GM23338 (cell line): Measurements from ENCODE around the gene CIZ1. TPM values are rescaled to one million over a fixed set of nuclear protein-coding genes. Genes with fewer than 3 reads are reported as not detected.

Source experiments
- ATAC-seq: fragments of 200-7000 bp; cut with Tn5 transposase; 3 replicates; pipeline ENCODE4 v1.9.1; 2020
- DNase-seq: peaks from one replicate; pipeline ENCODE4 v3.0.0-alpha.2; 2015; ENCODE audit warnings: low spot score
- H2AFZ ChIP-seq: fragments of 200-600 bp; sonication (generic); 2 replicates; pipeline ENCODE4 v1.8.0; 2016; ENCODE audit warnings: antibody characterized with exemption, mild to moderate bottlenecking, moderate library complexity
- H3F3A ChIP-seq: fragments of 200-600 bp; sonication (generic); replicated peaks from 2 replicates; pipeline ENCODE4 v1.8.0; 2017; ENCODE audit warnings: antibody characterized with exemption, mixed run types, low read depth
- H3K27ac ChIP-seq: fragments of 200-600 bp; sonication (generic); 2 replicates; pipeline ENCODE4 v1.6.1; 2016; ENCODE audit warnings: low read depth
- H3K27me3 ChIP-seq: fragments of 200-600 bp; sonication (generic); 2 replicates; pipeline ENCODE4 v1.8.0; 2016; ENCODE audit warnings: mild to moderate bottlenecking, mixed run types, moderate library complexity; ENCODE audit not compliant: insufficient read depth
- H3K36me3 ChIP-seq: fragments of 200-600 bp; sonication (generic); 2 replicates; pipeline ENCODE4 v1.8.0; 2016; ENCODE audit warnings: mild to moderate bottlenecking; ENCODE audit not compliant: insufficient read depth
- H3K4me1 ChIP-seq: fragments of 200-600 bp; sonication (generic); 2 replicates; pipeline ENCODE4 v1.8.0; 2016; ENCODE audit warnings: mild to moderate bottlenecking, moderate library complexity; ENCODE audit not compliant: insufficient read depth
- H3K4me2 ChIP-seq: fragments of 200-600 bp; sonication (generic); 2 replicates; pipeline ENCODE4 v1.7.1; 2017; ENCODE audit warnings: mixed run types
- H3K4me3 ChIP-seq: fragments of 200-600 bp; sonication (generic); 2 replicates; pipeline ENCODE4 v1.6.1; 2016; ENCODE audit warnings: mixed run types
- H3K79me2 ChIP-seq: fragments of 200-600 bp; sonication (generic); replicated peaks from 2 replicates; pipeline ENCODE4 v1.8.0; 2017; ENCODE audit warnings: mild to moderate bottlenecking; ENCODE audit not compliant: insufficient read depth
- H3K9me2 ChIP-seq: fragments of 200-600 bp; sonication (generic); 2 replicates; pipeline ENCODE4 v1.8.0; 2017; ENCODE audit not compliant: insufficient read depth
- H4K20me1 ChIP-seq: fragments of 200-600 bp; sonication (generic); replicated peaks from 2 replicates; pipeline ENCODE4 v1.8.0; 2017; ENCODE audit warnings: mild to moderate bottlenecking; ENCODE audit not compliant: insufficient read depth
- H3K27ac Mint-ChIP-seq: 2 replicates; pipeline ENCODE4 v1.8.0; 2020; ENCODE audit warnings: inconsistent platforms, mild to moderate bottlenecking, moderate library complexity, mixed read lengths
- H3K27me3 Mint-ChIP-seq: 3 replicates; pipeline ENCODE4 v1.8.0; 2022; ENCODE audit warnings: low read depth, mild to moderate bottlenecking, moderate library complexity, mixed read lengths, inconsistent platforms; ENCODE audit not compliant: insufficient read depth, poor library complexity
- H3K36me3 Mint-ChIP-seq: 3 replicates; pipeline ENCODE4 v1.8.0; 2021; ENCODE audit warnings: low read depth, mild to moderate bottlenecking, inconsistent platforms, moderate library complexity, mixed read lengths
- H3K4me1 Mint-ChIP-seq: 3 replicates; pipeline ENCODE4 v1.8.0; 2020; ENCODE audit warnings: mild to moderate bottlenecking, inconsistent platforms, mixed read lengths
- H3K4me3 Mint-ChIP-seq: 3 replicates; pipeline ENCODE4 v1.8.0; 2021; ENCODE audit warnings: moderate library complexity, mild to moderate bottlenecking, inconsistent platforms, mixed read lengths
- H3K9me3 Mint-ChIP-seq: 3 replicates; pipeline ENCODE4 v1.8.0; 2020; ENCODE audit warnings: moderate library complexity, mild to moderate bottlenecking, inconsistent platforms, mixed read lengths
- CREB1 ChIP-seq: fragments of 250-450 bp; sonication (Bioruptor Pico); IDR thresholded peaks from 2 replicates; pipeline ENCODE4 v1.5.0; 2020; ENCODE audit warnings: low read depth, mild to moderate bottlenecking, moderate library complexity
- CTCF ChIP-seq, 2 experiments: fragments of 200-600 bp in 1 of 2; sonication (generic) in 1 of 2; conservative IDR thresholded peaks; 2 replicates each; pipeline versions ENCODE4 v1.5.1 to v1.6.1; 2016 to 2017; ENCODE audit warnings: antibody characterized with exemption in 2 of 2, low read depth in 2 of 2, mild to moderate bottlenecking in 2 of 2, moderate library complexity in 1 of 2
- ETS1 ChIP-seq: IDR thresholded peaks from 2 replicates; pipeline ENCODE4 v1.6.1; 2016; ENCODE audit warnings: antibody characterized with exemption
- EZH2 ChIP-seq: fragments of 200-600 bp; sonication (generic); IDR thresholded peaks from one replicate; pipeline ENCODE4 v1.8.0; 2017; ENCODE audit warnings: antibody characterized with exemption, mild to moderate bottlenecking, low read depth; ENCODE audit not compliant: unreplicated experiment
- NANOG ChIP-seq: IDR thresholded peaks from 2 replicates; pipeline ENCODE4 v1.6.1; 2016; ENCODE audit warnings: antibody characterized with exemption, borderline replicate concordance
- POLR2AphosphoS5 ChIP-seq: IDR thresholded peaks from 2 replicates; pipeline ENCODE4 v1.6.1; 2016; ENCODE audit warnings: antibody characterized with exemption, low read depth
- STAT1 ChIP-seq: IDR thresholded peaks from one replicate; pipeline ENCODE4 v1.6.1; 2016; ENCODE audit warnings: antibody characterized with exemption; ENCODE audit not compliant: unreplicated experiment
- polyA plus RNA-seq: library from polyadenylated mRNA; unstranded; fragments of >200 nt; fragmentation: Nextera tagmentation; extraction: Ambion mirVana; gene quantifications from 2 replicates; pipeline ENCODE4 v1.2.1, GENCODE V29; 2016
- total RNA-seq: library from RNA; depleted of rRNA; stranded (reverse); fragments of >200 nt; shearing (Covaris generic); gene quantifications from 2 replicates; pipeline ENCODE4 v1.2.3, GENCODE V29; 2014

The CIZ1 gene
- total and polyA plus RNA-seq, 2 experiments from 2014 or later, result 49.6 to 61.4 TPM

GRCh38 chr9:128211981-128212281, 20.6 kb upstream of the CIZ1 start:
- H3K9me3 Mint-ChIP-seq, result no peaks in the 10 kb centered on the region
- H3K9me2 ChIP-seq, result no peaks in the 10 kb centered on the region
- H3K4me1 Mint-ChIP-seq, result peaks cover 6% of the 10 kb centered on the region; the same call in 1 of the 3 replicates
- H3K27ac Mint-ChIP-seq, result no peak overlapping the region
- no peaks in the 10 kb centered on the region for H3K79me2 ChIP-seq
- no peak overlapping the region for H2AFZ ChIP-seq
- H3K27me3 ChIP-seq, result no peaks in the 10 kb centered on the region
- no peak for ATAC-seq
- no peak overlapping the region for H3K27ac ChIP-seq
- no peaks in the 10 kb centered on the region for H3K4me1 ChIP-seq
- H3F3A ChIP-seq, result no peaks in the 10 kb centered on the region
- H3K4me2 ChIP-seq, result no peak overlapping the region
- no peak overlapping the region for H3K4me3 Mint-ChIP-seq
- no peak for TF ChIP-seq EZH2
- TF ChIP-seq NANOG, result no peak
- TF ChIP-seq ETS1, result no peak
- no peak for DNase-seq
- H3K27me3 Mint-ChIP-seq, result peaks cover 15% of the 10 kb centered on the region
- peaks cover 2% of the 10 kb centered on the region; the same call in 1 of the 3 replicates for H3K36me3 Mint-ChIP-seq
- H4K20me1 ChIP-seq, result no peaks in the 10 kb centered on the region; the same call in none of the 2 replicates
- H3K4me3 ChIP-seq, result no peak overlapping the region
- H3K36me3 ChIP-seq, result no peaks in the 10 kb centered on the region

GRCh38 chr9:128211186-128211980, 20.0 kb upstream of the CIZ1 start:
- Mint-ChIP-seq H3K4me1 (peaks cover 8% of the 10 kb centered on the region; the same call in 2 of the 3 replicates), H3K4me3 (no peak overlapping the region)

More at GRCh38 chr9:128211186-128211980, 20.0 kb upstream of the CIZ1 start:
- no peak overlapping the region for H3K27ac ChIP-seq
- Mint-ChIP-seq H3K27me3 (peaks cover 15% of the 10 kb centered on the region), H3K36me3 (peaks cover 2% of the 10 kb centered on the region; the same call in 1 of the 3 replicates), H3K27ac (peak overlapping the region; percentile 54; the same call in 1 of the 2 replicates), H3K9me3 (no peaks in the 10 kb centered on the region)
- no peaks in the 10 kb centered on the region for H3K9me2 ChIP-seq
- no peaks in the 10 kb centered on the region for H3F3A ChIP-seq
- H2AFZ ChIP-seq, result no peak overlapping the region
- no peaks in the 10 kb centered on the region for H3K79me2 ChIP-seq
- no peak overlapping the region for H3K4me2 ChIP-seq
- H4K20me1 ChIP-seq, result peaks cover 2% of the 10 kb centered on the region
- DNase-seq (no peak), ATAC-seq (no peak)
- H3K4me1 ChIP-seq, result no peaks in the 10 kb centered on the region
- no peaks in the 10 kb centered on the region for H3K27me3 ChIP-seq
- no peaks in the 10 kb centered on the region for H3K36me3 ChIP-seq
- TF ChIP-seq STAT1 (no peak), CREB1 (CRISPR knock-in tag) (no peak), ETS1 (no peak), CTCF (conservative IDR thresholded peaks at IDR 0.05; ENCODE audit: low read depth in 2 of 2) (no peak), POLR2AphosphoS5 (no peak), EZH2 (no peak), NANOG (no peak)
- H3K4me3 ChIP-seq, result no peak overlapping the region
